ENCODE data around the gene DELE1.

Gene DELE1

GRCh38 chr5:141923448-141924313, at the start of gene DELE1:
Gene DELE1, plus strand, starts transcription at chr5:141923871. Its CDS starts 71 bp downstream, at chr5:141923942.
- peak; percentile 68 to 81 (median 77) for DNase-seq

DNA sequence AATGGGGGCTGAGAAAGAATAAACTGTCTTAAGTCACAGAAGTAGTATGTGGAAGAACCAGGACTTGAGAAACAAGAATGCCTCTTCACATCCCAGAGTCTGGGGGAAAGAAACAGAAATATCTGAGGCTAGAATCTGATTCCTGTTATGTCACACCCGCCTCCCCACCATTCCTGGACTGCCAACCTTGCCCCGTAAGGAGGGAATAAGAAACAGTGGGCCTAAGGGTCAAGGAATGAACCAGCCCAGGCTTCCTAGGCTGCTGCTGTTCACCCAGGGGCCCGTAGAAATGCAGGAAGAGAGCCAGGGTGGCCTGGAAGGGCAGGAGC, 49.8 kb upstream of the DELE1 start:
- DNase-seq = no peak

- no peak for DNase-seq
Observed at GRCh38 chr5:141874262-141874964, 49.3 kb upstream of the DELE1 start.

DNA sequence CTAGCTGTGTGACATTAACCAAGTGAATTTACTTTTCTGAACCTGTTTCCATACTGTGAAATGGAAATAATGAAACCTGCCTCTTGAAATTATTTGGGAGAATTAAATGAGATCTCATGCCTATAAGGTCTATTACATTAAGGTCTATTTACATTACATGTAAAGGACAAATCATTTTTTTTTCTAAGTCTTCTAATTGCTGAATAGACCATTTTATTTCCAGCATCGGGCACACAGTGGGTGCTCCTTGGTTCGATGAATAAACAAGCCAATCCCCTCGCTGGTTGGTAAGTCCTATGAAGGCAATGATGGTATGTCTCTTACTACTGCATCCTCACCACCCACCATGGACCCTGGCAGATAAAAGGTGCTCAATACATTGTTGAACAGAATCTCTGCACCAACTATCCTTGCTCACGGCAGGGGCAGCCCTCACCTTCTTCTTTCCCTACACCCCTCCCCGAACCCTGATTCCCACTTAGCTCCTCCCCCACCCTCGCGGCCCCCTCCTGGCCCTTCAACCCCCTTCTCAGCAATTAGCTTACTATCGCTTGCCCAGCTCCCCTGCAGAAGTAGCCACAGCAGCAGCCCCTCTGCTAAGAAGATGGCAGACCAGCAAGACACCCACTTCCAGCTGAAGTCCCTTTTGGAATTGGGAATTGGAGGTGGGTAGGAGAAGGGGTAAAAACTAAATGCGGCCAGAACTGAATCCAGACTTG, 48.5 kb upstream of the DELE1 start:
- DNase-seq = no peak

DNA sequence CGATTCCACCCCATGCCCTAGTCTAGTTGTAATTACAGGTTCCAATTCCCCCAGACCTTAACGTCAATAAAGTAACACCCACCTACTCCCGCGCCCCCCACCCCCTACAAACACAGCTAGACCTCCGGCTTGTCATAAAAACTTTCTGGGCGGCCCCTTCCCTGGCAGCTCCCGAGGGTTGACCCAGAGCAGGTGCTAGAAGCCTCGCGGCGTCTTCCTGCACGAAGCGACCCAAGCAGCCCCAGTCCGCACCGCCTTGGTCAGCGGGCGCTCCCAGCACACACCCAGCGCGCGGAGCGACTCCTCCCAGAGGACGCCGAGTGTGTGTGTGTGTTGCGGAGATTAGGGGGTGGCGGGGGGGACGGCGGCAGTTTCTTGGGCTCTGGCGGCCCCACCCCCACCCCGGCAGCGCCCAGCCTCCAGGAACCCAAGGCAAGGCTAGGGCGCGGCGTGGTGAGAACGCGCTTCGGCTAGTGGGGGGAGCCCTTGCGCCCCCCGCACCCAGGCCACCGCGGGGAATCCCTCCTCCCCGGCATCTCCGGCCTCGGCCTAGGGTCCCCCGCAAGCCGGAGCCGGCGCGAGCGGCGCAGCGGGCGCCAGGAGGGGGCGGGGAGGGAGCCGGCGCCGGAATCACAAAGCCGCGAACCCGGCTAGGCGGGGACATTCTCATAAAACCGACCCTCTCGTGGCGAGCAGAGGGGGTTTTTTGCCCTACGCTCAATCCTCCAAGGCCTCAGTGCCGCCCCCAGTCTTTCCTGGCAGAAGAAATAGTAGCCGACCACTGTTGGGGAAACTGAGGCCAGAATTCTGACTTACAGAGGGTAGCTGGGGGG, 47.7 kb upstream of the DELE1 start:
- DNase-seq = no peak

DNA sequence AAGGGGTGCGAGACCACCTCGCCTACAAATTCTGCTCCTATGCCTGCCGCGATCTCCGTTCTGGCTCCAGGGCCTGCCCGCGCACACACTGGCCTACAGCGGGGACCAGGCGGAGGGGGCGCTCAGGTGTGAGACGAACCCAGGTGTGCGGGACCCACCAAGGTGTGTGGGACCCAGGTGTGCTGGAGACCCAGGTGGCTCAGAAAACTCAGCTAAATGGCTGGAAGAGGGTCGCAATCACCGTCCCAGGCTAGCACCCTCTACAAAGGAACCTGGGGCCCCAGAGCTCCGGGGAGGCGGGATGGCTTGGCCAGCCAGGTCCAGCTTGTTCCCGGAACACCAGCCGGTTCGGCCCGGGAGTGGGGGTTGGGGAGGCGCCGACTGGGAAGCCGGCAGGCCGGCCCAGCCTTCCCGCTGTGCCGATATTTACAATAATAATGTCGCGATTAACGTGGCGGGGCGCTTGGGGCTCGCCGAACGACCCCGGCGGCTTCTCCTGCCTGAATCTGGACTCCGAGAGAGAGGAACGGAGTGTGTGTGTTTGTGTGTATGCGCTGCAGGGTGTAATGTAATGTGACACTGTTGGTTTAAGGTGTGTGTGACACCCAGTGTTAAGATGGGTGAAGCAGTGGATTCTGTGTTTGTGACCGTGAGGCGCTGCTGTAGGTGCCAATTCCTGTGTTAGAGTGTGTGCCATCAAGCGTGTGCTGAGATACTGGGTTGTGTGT, 46.9 kb upstream of the DELE1 start:
- DNase-seq = no peak

GRCh38 chr5:141877356-141878185, 46.1 kb upstream of the DELE1 start:
- peak in 1 of 4 experiments; percentile 11 for DNase-seq

GRCh38 chr5:141878186-141878710, 45.4 kb upstream of the DELE1 start, which contains the start of gene PCDH1:
Gene PCDH1, minus strand, starts transcription at chr5:141878410. Its CDS starts 148 bp downstream, at chr5:141878262.
- DNase-seq = peak in 1 of 4 experiments; percentile 14

DNA sequence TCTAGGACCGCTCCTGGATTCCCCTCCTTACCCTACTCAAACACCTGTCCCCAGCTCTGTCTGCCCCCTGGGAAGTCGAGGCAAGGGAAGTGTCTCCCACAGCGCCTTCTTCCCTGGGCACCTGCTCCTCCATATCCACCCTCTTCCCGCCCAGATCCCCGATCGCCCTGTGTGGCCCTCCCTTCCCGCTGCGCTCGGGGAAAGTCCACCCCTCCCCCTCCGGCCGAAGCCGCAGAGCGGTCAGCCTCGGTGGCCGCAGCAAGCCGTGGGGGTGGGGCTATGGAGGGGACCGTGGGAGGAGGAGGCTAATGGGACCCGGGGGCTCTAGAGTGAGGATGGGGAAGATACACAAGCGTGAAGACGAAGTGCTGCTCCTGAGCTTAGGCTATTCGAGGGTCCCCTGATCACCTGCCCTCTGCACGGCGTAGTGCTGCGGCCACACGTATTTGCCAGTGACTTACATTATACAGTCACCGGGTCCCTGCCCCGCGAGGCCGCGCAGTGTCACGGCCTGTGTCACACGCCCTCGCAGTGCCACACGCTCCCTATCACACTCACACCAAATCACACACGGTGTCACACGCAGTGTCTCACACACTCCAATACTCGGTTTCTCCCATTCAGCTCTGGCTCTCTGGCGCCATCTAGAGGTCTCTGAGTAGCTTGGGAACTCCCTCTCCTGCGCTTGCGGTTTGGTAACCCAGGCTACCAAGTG, 44.8 kb upstream of the DELE1 start:
- DNase-seq = peak; percentile 62 to 76 (median 70)

- no peak for DNase-seq
Observed at GRCh38 chr5:141879426-141879759, 44.3 kb upstream of the DELE1 start.

DNA sequence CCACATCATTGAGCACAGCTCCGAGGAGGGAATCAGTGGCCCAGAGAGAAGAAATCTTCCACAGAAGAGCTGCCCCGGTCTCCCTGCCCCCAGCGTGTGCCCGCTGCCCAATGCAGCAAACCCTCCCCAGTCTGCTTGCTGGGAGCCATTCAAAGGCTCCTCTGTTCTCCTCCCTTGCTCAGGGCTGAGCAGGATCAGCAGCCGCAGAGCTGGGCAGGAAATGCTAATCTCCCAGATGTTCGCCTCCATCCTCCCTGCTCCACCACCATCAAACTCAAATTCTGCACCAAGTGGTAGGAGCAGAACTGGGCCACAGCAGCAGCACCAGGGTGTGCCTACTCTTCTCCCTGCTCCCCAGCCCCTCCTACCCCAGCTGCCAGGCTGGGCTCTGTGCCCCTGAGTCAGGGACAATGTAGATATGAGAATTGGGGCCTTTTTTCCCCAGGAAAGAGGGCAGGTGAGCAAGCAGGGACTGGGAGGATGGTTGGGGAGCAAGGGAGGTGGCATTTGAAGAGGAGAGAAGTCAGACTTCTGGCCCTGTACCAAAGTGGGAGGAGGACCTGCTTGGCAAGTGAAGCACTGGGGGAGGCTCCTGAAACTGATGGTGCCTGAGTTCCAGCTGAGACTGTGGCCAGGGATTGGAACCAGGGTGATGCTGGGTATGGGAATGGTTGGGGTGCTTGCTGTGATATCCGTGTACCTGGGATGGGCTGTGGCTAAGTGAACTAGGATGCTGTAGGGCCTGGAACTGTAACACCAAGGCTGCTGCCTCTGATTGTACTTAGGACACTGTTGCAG, 43.5 kb upstream of the DELE1 start:
- DNase-seq = no peak

DNA sequence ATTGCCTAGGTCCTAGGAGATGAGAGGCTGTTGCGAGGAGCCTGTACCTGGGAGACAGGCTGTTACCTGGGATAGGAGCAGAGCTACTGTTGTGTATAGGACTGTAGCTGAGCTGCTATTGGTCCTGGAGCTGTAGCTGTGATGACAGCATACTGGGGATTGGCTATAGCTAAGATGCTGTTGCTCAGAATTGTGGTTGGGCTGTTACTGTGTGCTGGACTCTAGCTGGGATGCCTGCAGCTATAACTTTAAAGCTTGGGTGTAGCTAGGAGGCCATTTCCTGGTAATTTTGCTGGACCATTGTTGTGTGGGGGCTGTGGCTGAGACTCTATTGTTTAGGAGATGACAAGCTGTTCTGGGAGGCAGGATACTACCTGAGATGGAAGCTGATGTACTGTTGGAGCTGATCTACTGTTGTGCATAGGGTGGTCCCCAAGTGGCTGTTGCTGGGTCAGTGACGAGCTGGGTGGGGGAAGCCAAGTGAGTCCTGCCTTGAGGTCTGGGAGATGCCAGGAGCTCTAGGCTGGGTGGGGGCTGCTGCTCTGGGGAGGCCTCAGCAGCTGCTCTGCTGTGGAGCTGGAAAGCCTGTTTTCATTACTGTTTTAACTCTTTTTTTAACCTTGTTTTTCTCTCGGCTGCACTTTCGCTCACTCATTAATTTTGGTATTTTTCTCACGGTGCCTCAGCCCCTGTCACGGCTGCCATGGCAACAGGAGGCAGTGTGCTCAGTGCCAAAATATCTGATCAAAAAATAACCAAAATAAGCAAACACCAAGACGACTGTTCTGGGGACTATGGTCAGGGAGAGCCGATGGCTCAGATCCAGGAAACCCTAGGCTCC, 42.5 kb upstream of the DELE1 start:
- no peak for DNase-seq

GRCh38 chr5:141881886-141882285, 41.8 kb upstream of the DELE1 start:
- DNase-seq = no peak

- no peak for DNase-seq
Observed at GRCh38 chr5:141882594-141883183, 41.0 kb upstream of the DELE1 start.

GRCh38 chr5:141883184-141883891, 40.3 kb upstream of the DELE1 start:
- DNase-seq = no peak

DNA sequence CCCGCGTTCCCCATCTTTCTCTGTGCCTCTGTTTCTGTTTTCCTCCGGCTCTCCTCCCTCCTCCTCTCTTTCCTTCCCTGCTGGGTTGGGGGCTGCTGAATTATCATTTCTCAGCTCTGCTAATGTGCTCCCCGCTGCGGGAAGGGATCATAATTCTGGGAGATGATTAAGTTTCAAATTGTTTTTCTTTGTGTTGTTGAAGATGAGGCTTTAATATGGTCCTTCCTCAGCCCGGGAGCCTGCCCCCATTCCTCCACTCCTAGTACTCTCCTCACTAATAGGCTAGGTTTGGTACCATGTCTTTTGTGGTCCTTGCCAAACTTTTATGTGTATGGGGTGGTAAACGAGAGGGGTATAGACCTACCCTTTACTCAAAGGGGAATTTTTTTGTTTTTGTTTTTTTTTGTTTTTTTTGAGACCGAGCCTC, 39.8 kb upstream of the DELE1 start:
- no peak for DNase-seq

DNA sequence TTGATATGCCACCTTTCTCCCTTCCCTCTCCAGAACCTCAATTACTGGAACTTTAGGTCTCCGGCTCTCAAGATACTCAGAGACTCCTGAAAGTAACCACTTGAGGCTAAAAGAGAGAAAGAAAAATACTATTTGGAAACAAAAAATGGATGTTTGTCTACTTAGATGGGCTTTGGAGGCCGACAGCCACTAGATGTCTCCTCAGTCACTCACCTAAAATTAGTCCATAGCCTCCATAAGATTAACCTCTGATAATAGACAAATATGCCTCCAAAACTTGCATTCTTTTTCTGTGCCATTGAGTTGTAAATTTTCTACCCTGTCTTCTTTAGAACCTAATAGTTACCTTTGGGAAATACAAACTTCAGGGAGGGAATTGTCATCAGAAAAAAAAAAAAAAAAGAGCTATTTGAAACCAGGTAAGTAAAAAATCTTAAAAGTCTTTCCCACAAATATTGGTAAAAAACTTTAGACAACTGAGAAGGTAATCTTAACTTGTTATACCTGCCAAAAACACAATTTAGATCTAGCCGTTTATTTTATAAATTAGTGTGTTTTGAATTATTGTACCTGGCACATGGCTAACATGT, 34.3 kb upstream of the DELE1 start:
- DNase-seq = no peak
